SIG-M5 (cell line): ENCODE results near the gene CPE.

Experiments used
- DNase-seq: peaks from one replicate; lab custom pipeline; 2025; lab: John Stamatoyannopoulos, UW

Gene CPE

GRCh38 chr4:165367040-165367439, 11.8 kb upstream of the CPE start:
- DNase-seq = no peak

DNA sequence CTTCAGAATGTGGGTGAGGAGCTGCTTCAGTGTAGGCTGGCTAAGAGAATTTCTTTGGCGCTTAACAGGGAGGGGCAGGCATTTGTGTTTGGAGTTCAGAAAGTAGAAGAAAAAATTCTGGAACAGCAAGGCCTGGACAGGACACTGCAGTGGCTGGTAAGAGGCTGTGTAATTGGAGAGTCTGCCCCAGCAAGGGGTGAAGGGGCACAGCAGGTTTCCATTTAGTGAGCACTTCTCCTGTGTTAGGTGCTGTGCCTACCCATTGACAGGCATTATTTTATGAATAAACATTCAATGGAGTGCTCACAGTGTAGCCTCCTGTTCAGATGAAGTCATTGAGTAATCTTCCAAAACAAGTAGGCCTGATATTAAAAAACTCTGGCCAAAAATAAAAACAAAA, 10.7 kb upstream of the CPE start:
- no peak for DNase-seq

DNA sequence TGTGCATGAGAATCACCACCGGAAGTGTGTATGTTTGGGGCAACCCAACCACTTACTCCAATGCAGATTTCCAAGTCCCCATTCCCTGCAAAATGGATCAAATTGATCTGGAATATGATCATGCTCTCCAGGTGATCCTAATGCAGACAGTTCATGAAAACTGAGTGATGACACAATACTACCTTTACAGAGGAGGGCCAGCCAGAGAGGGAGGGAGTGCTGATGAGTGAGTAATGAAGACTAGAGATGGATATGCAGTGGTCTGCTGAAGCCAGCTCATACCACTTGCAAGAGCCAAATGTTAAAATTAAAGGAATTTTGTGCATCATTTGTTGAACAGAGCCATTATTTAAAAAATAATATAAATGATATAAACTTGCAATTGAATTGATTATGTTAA, 10.2 kb upstream of the CPE start:
- no peak for DNase-seq

GRCh38 chr4:165369522-165369921, 9.3 kb upstream of the CPE start:
- no peak for DNase-seq

GRCh38 chr4:165370530-165370929, 8.3 kb upstream of the CPE start:
- no peak for DNase-seq

- DNase-seq = no peak
Observed at GRCh38 chr4:165375465-165375864, 3.3 kb upstream of the CPE start.

GRCh38 chr4:165378398-165378744, 437 bp upstream of the CPE start:
- no peak for DNase-seq

- DNase-seq = no peak
Observed at GRCh38 chr4:165379678-165380064, 863 bp downstream of the CPE start.

DNA sequence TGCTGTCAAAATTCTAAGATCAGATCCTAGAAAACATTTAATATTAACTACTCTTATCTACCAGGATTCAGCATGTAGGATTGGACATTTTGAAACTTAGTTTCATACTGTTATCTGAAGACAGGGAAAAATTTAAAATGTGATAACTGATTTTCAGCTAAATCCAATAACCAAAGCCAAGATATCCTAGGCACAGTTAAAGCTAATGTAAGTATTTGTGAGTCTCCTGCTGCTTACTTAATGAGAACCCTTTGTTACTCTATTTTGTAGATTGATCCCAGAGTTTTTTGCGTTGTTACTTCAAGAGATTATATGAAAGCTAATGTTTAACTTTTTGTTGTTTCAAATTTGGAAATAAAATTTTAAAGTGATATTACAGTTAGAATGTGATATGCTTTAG, 2.0 kb downstream of the CPE start:
- no peak for DNase-seq

DNA sequence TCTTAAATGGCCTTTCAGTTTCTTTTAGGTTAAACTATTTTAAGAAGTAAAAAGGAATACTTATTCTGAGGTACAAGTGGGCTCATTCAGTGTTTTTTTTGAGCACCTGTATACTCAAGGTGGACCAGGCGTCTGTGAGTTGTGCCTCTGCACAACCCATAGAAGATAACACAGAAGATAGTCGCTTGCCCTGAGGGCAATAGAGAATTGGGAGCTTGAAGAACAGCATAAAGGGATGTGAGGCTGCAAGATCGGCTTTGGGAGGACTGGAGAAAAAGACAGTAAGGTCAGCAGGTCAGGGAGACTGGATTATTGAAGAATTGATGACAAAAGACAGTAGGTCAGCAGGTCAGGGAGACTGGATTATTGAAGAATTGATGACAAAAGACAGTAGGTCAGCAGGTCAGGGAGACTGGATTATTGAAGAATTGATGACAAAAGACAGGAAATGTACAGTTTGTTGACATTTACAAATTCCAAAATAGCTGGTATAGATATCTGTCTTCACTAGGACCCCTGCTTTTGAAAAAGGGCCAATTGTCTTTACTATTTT, 3.1 kb downstream of the CPE start:
- DNase-seq = no peak

DNA sequence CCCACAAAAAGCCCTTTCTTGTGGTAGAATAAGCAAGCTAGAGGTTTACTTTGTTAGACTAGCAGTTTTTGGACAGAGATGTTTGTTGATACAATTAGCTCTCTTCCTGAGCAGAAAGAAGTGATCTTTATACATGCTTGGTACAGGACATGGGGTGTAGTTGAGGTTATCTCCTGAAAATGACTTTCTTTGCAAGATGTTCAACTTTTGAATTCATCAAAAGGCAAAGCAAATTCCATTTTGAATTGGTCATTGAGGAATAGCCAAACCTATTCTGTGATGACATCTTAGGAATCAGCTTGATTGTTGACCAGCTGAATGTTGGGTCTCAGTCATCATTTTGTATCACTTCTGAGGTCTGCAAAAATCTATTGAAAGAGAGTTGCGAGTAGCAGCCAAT, 3.8 kb downstream of the CPE start:
- no peak for DNase-seq

DNA sequence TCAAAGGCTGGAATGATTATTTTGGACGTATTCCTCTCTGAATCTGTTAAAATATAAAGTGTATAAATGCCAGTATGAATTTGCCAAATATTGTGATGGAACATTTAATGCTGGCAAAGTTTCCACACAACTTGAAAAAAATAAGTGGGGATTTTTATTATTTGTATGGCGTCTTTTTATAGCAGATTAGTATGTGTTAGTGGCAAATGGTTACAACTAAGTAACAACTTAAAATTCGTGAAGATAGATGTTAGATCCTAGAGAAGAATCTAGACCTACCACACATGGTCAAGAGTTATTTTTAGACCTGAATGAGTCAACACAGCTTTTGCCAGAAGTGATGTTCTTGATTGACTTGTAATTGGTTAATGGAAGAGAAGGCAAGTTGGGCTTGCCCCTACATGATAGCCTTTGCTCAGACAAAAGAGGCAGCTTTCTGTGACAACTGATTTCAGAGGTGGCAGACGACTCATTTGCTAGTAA, 4.8 kb downstream of the CPE start:
- no peak for DNase-seq

GRCh38 chr4:165384186-165384585, 5.4 kb downstream of the CPE start:
- DNase-seq = no peak

DNA sequence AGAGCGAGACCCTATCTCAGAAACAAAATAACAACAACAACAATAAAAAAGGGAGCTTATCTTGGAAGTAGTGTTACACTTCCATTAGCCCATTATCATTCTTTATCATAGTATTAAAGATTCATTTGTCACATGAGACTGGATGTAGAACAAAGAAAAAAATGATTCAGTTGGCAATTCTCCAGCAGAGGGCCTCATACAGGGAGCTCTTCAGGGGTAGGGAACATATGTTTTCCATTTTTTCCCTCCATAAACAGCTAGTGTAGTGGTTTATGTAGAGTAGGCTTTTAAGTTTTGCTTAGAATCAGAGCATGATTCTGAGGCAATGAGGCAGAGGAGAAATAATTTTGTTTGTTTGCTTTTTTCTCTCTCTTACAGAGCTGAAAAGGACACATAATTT, 5.8 kb downstream of the CPE start:
- DNase-seq = no peak

DNA sequence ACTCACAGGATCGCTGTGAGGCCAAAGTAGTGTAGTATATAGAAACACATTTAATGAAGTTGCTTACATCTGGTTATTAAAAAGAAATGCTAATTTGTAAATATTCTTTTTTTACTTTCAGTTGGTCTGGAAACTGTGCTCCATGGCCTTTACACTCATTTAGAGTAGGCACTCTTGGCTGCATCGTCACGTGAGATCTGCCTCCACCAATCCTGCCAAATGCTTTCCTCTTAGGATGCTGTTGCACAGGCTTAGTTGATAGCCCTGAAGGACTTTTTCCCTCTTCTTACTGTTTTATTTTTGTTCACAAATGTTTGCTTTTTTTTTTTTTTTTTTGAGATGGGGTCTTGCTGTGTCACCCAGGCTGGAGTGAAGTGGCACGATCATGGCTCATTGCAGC, 6.3 kb downstream of the CPE start:
- no peak for DNase-seq

GRCh38 chr4:165386328-165386727, 7.5 kb downstream of the CPE start:
- no peak for DNase-seq

- DNase-seq = no peak
Observed at GRCh38 chr4:165388756-165389155, 9.9 kb downstream of the CPE start.

- no peak for DNase-seq
Observed at GRCh38 chr4:165393051-165393450, 14.2 kb downstream of the CPE start.

DNA sequence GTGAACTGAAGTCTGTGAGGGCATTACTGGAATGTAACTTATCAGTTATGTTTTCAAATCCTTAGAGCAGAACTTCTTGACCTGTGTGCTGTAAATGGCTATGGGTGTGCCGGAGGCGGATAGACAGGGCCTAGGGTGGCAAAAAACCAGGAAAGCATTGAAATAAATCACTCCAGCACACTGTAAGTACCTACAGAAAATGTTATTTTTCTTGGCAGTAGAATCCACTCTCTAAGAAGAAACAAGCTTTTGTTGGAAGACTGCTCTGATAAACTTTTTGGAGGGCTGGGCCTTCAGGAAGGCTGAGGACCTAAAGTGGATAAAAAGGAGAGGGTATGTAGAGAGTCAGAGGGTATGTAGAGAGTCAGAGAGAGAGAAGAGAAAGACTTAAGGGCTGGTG, 14.9 kb downstream of the CPE start:
- DNase-seq = no peak

- no peak for DNase-seq
Observed at GRCh38 chr4:165394275-165394674, 15.5 kb downstream of the CPE start.

GRCh38 chr4:165398570-165398969, 19.8 kb downstream of the CPE start:
- DNase-seq = no peak

GRCh38 chr4:165402375-165402774, 23.6 kb downstream of the CPE start:
- no peak for DNase-seq

DNA sequence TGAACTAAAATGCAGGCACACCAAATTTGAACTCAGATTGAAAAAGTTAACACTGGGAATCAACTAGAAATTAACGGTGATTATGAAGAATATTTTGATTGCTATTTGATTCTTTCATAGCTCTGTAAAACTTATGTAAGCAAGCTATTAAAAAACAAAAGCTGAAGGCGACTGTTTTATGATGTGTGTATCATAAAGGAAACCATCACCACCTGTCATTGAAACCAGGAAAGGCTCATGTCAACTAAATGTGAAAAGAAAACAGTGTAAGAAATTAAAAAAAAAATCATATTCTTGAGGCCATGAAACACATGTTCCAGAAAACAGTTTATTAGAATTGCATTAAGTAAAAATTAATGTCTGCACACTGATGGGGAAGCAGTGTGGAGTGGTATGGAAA, 24.2 kb downstream of the CPE start:
- no peak for DNase-seq

DNA sequence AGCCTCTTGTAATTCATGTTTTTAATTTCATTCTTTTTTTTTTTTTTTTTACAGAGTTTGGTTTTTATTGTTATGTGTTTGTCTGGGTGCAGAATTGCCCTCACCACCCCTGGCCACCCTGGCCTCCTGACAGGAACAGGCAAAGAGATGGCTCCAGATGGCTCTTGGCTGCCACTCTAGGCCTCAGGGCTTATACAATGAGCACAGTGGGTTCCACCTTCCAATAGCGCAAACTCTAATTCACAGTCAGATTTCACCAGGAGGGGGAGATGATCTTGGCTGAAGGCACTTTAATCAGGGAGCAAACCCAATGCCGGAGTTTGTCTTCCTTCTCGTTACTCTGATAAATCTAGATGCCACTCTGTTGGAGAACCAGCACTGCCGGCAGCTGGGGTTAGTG, 24.8 kb downstream of the CPE start:
- no peak for DNase-seq

DNA sequence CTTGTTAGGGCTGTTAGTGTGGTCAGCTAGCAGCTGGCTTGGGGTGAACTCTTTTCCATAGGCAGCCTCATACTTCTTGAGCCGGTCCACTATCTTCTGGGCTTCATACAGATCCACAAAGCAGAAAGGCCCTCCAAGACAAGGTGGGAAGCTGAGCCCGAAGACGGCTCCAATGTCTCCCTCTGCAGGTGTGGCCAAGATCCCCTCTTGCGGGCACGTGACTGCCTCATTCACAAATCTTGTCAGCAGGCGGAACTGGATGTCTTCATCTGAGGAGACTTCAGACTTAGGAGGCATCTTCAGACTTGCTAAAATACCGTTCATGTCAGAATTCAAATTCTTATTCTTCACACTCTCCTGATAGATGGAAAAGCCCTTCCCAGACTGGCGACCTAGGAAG, 25.3 kb downstream of the CPE start:
- DNase-seq = no peak
